Transverse colon (tissue), 4 donors: ENCODE measurements around the gene SRSF2. TPM values are rescaled to one million over a fixed set of nuclear protein-coding genes. Genes with fewer than 3 reads are reported as not detected.
A peak's percentile ranks its signal among the peaks of the same experiment; 100 is the strongest.

Source experiments
- DNase-seq: peaks from one replicate; pipeline ENCODE4 v3.0.0-alpha.2; 2019
- H3K27ac ChIP-seq, 4 donors: fragments of 200-600 bp; sonication (generic); 2 replicates each; pipeline ENCODE4 v1.5.1; 2016 to 2018; ENCODE audit warnings: inconsistent platforms in 4 of 4
- H3K27me3 ChIP-seq: fragments of 200-600 bp; sonication (generic); 2 replicates; pipeline ENCODE4 v1.5.1; 2017; ENCODE audit warnings: inconsistent platforms
- H3K36me3 ChIP-seq, 4 donors: fragments of 200-600 bp; sonication (generic); 2 replicates each; pipeline ENCODE4 v1.5.1; 2017 to 2019; ENCODE audit warnings: inconsistent platforms in 4 of 4
- H3K4me1 ChIP-seq, 4 donors: fragments of 200-600 bp; sonication (generic); 2 replicates each; pipeline ENCODE4 v1.5.1; 2017 to 2020; ENCODE audit warnings: inconsistent platforms in 4 of 4
- H3K4me3 ChIP-seq, 4 donors: fragments of 200-600 bp; sonication (generic); 1 replicate in 1 of 4; 2 replicates in 3 of 4; pipeline versions ENCODE4 v1.5.1 to v1.6.1; 2017 to 2019; ENCODE audit warnings: inconsistent platforms in 4 of 4
- H3K9me3 ChIP-seq, 2 donors: fragments of 200-600 bp; sonication (generic); 2 replicates each; pipeline ENCODE4 v1.5.1; 2017 to 2019; ENCODE audit warnings: inconsistent platforms in 2 of 2
- EP300 ChIP-seq: sonication (generic); formaldehyde crosslinking; IDR thresholded peaks from one replicate; pipeline ENCODE4 v1.6.1; 2017; ENCODE audit warnings: antibody characterized with exemption, low read depth
- POLR2A ChIP-seq: fragments of 450-650 bp; IDR thresholded peaks from one replicate; pipeline ENCODE4 v1.6.1; 2016; ENCODE audit warnings: antibody characterized with exemption, mild to moderate bottlenecking, moderate library complexity
- POLR2AphosphoS5 ChIP-seq, 3 donors: sonication (generic); formaldehyde crosslinking; IDR thresholded peaks; one replicate each; pipeline ENCODE4 v1.6.1; 2016; ENCODE audit warnings: antibody characterized with exemption in 3 of 3
- WGBS, 2 donors: methylation state at CpG; one replicate each; pipeline ENCODE4 v1.1.5; 2018; ENCODE audit warnings: low coverage in 1 of 2; 5-methylcytosine and 5-hydroxymethylcytosine counted together
- in situ Hi-C, 4 donors: fragments of 200-750 bp; cut with MboI; loops; one replicate each; pipeline versions ENCODE4 v1.15.0 to v1.15.1; 2017; ENCODE audit warnings: low sequenced_read_pairs in 3 of 4, low pct_ligation_motif_present in 1 of 4, low pct_unique_long_range_greater_than_20kb in 1 of 4
- intact Hi-C: fragments of 100-400 bp; cut with DNase I; formaldehyde crosslinking; loops from one replicate; pipeline ENCODE4 v1.15.1; 2023; ENCODE audit warnings: low total_unique reads
- total RNA-seq, 4 donors: library from RNA; depleted of rRNA; stranded (reverse); fragments of >200 nt; gene quantifications; one replicate each; pipeline ENCODE4 v1.1.0, GENCODE V29; 2016
- TF ChIP-seq, protein P1 (sequence below), 5 experiments: fragments of 200-600 bp in 3 of 5; fragments of 450-650 bp in 2 of 5; sonication (generic) in 3 of 5; IDR thresholded peaks; 1 replicate in 2 of 5; 2 replicates in 3 of 5; pipeline ENCODE4 v1.5.1; 2016 to 2017; ENCODE audit warnings: antibody characterized with exemption in 5 of 5, inconsistent platforms in 3 of 5, mild to moderate bottlenecking in 2 of 5, moderate library complexity in 1 of 5

Gene SRSF2
- total RNA-seq, 4 donors from 2014 or later: 193 to 1,196 (median 348) TPM

- peak; percentile 93 for DNase-seq
- 0 to 1% methylated on average over 8 to 48 of the region's 57 CpGs for WGBS, 2 donors
- Histone ChIP-seq H3K36me3 (peaks cover 0 to 40% (median 13%) of the 10 kb centered on the region in 4 donors), H3K4me1 (peaks cover 24 to 63% (median 42%) of the 10 kb centered on the region in 4 donors), H3K4me3 (peak within 1 kb of the TSS; percentile 82 to 100 (median 93)), H3K9me3 (no peaks in the 10 kb centered on the region), H3K27ac (peak within 1 kb of the TSS; percentile 99 to 100 (median 100)), H3K27me3 (no peaks in the 10 kb centered on the region)
- intact Hi-C loops (no loop called here), in situ Hi-C loops (no loop called here)
- TF ChIP-seq EP300: peak; percentile 5
- peak; percentile 5 for TF ChIP-seq POLR2A
- TF ChIP-seq, protein P1, sequence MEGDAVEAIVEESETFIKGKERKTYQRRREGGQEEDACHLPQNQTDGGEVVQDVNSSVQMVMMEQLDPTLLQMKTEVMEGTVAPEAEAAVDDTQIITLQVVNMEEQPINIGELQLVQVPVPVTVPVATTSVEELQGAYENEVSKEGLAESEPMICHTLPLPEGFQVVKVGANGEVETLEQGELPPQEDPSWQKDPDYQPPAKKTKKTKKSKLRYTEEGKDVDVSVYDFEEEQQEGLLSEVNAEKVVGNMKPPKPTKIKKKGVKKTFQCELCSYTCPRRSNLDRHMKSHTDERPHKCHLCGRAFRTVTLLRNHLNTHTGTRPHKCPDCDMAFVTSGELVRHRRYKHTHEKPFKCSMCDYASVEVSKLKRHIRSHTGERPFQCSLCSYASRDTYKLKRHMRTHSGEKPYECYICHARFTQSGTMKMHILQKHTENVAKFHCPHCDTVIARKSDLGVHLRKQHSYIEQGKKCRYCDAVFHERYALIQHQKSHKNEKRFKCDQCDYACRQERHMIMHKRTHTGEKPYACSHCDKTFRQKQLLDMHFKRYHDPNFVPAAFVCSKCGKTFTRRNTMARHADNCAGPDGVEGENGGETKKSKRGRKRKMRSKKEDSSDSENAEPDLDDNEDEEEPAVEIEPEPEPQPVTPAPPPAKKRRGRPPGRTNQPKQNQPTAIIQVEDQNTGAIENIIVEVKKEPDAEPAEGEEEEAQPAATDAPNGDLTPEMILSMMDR (IDR thresholded peaks at IDR 0.05): peak in 2 of 5 experiments; percentile 13 to 38
- peak; percentile 43 to 79 (median 51) for TF ChIP-seq POLR2AphosphoS5 (IDR thresholded peaks at IDR 0.05)
Measured at GRCh38 chr17:76737676-76738467, 741 bp upstream of the SRSF2 start, which contains the start of gene MFSD11. Gene MFSD11, plus strand, starts transcription at chr17:76738119. Its CDS starts 234 bp downstream, at chr17:76738353.

DNA sequence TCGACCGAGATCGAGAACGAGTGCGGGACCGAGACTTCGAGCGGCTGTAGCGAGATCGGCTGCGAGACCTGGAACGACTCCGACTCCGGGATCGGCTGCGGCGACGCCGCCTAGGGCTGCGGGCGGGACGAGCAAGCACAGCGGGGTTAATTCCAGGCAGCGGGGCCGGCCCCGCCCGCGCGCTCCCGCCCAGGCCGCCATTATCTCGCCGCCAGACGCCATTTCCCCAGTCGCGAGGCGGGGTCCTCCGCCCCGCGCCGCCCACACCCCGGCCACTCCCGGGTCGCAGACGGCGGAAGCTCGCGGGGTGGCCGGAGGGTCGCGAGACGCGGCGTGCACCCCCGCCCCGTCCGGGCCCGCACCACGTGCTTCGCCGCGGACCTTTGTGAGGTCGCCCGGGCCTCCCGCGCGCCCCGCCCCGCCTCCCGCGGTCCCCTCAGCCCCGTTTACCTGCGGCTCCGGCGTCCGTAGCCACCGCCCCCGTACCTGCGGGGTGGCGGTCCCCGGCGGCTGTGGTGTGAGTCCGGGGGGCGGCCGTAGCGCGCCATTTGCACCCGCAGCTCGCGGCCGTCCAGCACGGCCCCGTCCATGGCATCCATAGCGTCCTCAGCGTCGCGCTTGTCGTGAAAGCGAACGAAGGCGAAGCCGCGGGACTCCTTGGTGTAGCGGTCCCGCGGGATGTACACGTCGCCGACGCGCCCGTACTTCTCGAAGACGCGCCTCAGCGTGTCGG lies 616 bp downstream of the SRSF2 start:
- peak; percentile 50 for TF ChIP-seq POLR2A
- TF ChIP-seq, protein P1 (IDR thresholded peaks at IDR 0.05): peak; percentile 20 to 57 (median 31)
- TF ChIP-seq POLR2AphosphoS5 (IDR thresholded peaks at IDR 0.05): peak in 2 of 3 donors; percentile 64 to 65
- no peak for TF ChIP-seq EP300
- Histone ChIP-seq H3K36me3 (peaks cover 0 to 37% (median 10%) of the 10 kb centered on the region in 4 donors), H3K27ac (peak overlapping the region; percentile 99 to 100 (median 100)), H3K4me1 (peaks cover 37 to 76% (median 47%) of the 10 kb centered on the region in 4 donors), H3K4me3 (peak overlapping the region; percentile 82 to 100 (median 93)), H3K9me3 (no peaks in the 10 kb centered on the region), H3K27me3 (no peaks in the 10 kb centered on the region)
- 1% methylated on average over 54 of the region's 117 CpGs; no CpG with 5 or more reads in 1 of the 2 donors for WGBS, 2 donors
- peak; percentile 82 for DNase-seq
- in situ Hi-C loops (no loop called here), intact Hi-C loops (no loop called here)

DNA sequence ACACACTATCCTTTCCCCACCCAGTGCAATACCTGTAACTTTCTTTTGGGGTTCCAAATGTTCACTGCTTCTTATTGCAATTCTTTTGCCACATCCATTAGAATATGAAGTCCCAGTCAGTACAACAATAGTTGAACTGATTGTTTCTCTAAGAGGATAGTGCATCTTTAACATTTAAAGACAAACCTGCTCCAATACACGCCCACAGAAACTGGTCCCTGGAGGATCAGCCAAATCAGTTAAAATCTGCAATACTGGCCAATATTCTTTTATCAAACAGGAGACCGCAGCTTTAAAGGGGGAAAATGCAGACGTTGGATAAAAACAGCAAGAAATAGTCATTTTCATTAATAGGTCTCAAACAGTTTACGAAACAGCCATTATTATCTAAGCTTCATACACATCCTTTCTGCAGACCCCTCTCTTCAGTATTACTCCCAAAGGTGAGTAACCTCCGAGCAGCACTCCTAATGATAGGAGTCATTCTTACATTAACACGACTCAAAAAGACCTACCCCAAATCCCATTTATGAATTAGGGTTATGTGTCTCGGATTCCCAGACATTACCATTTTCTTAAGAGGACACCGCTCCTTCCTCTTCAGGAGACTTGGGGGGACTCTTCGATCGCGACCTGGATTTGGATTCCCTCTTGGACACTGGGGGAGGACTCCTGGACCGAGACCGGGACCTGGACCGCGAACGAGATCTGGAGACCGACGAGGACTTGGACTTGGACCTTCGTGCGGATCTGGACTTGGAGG lies 1.4 kb downstream of the SRSF2 start:
- H3K27me3 ChIP-seq: no peaks in the 10 kb centered on the region
- peaks cover 39 to 75% (median 47%) of the 10 kb centered on the region in 4 donors for H3K4me1 ChIP-seq
- TF ChIP-seq EP300 (no peak), POLR2A (no peak), POLR2AphosphoS5 (IDR thresholded peaks at IDR 0.05) (no peak)
- TF ChIP-seq, protein P1 (IDR thresholded peaks at IDR 0.05): no peak
- in situ Hi-C loops: no loop called here
- DNase-seq: no peak
- peak overlapping the region; percentile 99 to 100 (median 100) for H3K27ac ChIP-seq
- intact Hi-C loops: no loop called here
- peak overlapping the region; percentile 82 to 100 (median 93) for H3K4me3 ChIP-seq
- peaks cover 0 to 37% (median 9%) of the 10 kb centered on the region in 4 donors for H3K36me3 ChIP-seq
- 0 to 4% methylated on average over 5 to 20 of the region's 20 CpGs for WGBS, 2 donors
- no peaks in the 10 kb centered on the region for H3K9me3 ChIP-seq
